Gastroesophageal sphincter (tissue), 3 donors: ENCODE measurements around the gene TTBK1.

Source experiments
- POLR2A ChIP-seq, 2 donors: fragments of 450-650 bp; IDR thresholded peaks; one replicate each; pipeline ENCODE4 v1.6.1; 2017; ENCODE audit warnings: antibody characterized with exemption in 2 of 2, mild to moderate bottlenecking in 2 of 2, moderate library complexity in 1 of 2
- POLR2AphosphoS5 ChIP-seq: sonication (generic); formaldehyde crosslinking; IDR thresholded peaks from one replicate; pipeline ENCODE4 v1.6.1; 2017; ENCODE audit warnings: antibody characterized with exemption
- TF ChIP-seq, protein P1 (sequence below), 4 experiments: fragments of 200-600 bp in 2 of 4; fragments of 450-650 bp in 2 of 4; sonication (generic) in 1 of 4; IDR thresholded peaks; one replicate each; pipeline ENCODE4 v1.5.1; 2017 to 2019; ENCODE audit warnings: antibody characterized with exemption in 4 of 4, mild to moderate bottlenecking in 2 of 4, moderate library complexity in 2 of 4

DNA sequence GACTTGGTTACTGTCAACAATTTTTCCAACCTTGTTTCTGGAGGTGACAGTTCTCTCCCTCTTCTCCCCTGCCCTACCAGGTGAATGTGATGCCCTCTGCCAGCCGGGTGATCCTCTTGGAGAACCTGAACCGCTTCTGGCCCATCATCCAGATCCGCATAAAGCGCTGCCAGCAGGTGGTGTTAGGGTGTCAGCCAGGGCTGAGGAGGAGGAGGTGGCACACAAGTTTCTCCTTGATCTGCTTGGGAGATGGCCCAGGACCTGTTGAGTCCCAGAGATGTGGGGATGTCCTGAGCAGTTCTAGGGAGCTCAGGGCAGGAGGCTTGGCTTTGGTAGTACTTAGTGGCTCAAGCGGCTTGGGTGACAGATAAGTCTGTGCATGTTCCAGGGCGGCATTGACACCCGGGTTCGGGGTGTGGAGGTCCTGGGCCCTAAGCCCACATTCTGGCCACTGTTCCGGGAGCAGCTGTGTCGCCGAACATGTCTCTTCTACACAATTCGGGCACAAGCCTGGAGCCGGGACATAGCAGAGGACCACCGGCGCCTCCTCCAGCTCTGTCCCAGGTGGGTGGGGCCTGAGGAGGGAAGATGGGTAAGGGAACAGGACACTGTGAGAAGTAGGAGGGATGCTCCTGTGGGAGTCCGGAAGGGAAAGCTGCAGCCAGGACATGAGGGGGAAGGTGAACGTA lies 40.1 kb upstream of the TTBK1 start:
- no peak for TF ChIP-seq POLR2A (IDR thresholded peaks at IDR 0.05)
- TF ChIP-seq, protein P1, sequence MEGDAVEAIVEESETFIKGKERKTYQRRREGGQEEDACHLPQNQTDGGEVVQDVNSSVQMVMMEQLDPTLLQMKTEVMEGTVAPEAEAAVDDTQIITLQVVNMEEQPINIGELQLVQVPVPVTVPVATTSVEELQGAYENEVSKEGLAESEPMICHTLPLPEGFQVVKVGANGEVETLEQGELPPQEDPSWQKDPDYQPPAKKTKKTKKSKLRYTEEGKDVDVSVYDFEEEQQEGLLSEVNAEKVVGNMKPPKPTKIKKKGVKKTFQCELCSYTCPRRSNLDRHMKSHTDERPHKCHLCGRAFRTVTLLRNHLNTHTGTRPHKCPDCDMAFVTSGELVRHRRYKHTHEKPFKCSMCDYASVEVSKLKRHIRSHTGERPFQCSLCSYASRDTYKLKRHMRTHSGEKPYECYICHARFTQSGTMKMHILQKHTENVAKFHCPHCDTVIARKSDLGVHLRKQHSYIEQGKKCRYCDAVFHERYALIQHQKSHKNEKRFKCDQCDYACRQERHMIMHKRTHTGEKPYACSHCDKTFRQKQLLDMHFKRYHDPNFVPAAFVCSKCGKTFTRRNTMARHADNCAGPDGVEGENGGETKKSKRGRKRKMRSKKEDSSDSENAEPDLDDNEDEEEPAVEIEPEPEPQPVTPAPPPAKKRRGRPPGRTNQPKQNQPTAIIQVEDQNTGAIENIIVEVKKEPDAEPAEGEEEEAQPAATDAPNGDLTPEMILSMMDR (IDR thresholded peaks at IDR 0.05), result no peak
- TF ChIP-seq POLR2AphosphoS5, result no peak
